GM18858 (cell line): Measurements from ENCODE around the gene ZNF330.
A peak's percentile ranks its signal among the peaks of the same experiment; 100 is the strongest.

Source experiments
- ATAC-seq: cut with Tn5 transposase; IDR thresholded peaks from one replicate; pipeline ENCODE4 v1.9.1; 2021; ENCODE audit not compliant: unreplicated experiment

The ZNF330 gene

DNA sequence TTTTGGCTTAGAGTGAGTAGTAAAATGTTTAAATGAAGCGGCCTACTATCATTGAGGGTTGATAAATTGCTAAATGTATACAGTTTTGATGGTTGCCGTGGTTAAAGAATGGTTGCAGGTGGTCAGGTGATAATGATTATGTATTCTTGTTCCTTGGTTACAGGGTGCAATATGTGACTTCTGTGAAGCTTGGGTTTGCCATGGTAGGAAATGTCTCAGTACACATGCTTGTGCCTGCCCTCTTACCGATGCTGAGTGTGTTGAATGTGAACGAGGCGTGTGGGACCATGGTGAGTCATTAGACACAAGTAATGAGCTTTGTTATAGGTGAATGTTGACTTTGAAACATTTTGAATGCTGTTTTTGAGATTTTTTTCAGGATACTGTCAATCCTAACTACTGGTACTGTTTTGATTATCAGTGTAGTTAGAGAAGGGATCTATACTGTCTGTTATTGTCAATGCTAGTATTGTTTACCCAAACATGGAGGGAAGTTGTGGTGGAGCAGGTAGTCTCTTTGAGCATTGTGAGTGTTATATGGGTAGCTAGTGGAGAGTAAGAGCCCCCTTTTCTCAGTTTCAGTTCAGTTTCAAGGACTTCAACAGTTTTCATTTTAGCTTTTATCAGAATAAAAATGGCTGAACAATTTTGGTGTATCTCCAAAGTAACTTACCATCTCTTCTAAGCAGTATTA is 8.9 kb downstream of the ZNF330 start:
- ATAC-seq = peak; percentile 58

DNA sequence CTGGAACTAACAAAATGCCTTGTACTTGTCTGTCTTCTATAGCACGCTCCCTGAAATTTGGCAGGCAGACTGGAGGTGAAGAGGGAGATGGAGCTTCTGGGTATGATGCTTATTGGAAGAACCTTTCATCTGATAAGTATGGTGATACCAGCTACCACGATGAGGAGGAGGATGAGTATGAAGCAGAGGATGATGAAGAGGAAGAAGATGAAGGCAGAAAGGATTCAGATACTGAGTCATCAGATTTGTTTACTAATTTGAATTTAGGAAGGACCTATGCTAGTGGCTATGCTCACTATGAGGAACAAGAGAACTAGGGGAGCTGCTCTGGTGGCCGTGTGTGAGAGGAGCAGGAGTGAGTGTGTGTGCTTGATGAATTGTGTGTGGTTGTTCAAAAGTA is 13.0 kb downstream of the ZNF330 start:
- ATAC-seq = no peak

DNA sequence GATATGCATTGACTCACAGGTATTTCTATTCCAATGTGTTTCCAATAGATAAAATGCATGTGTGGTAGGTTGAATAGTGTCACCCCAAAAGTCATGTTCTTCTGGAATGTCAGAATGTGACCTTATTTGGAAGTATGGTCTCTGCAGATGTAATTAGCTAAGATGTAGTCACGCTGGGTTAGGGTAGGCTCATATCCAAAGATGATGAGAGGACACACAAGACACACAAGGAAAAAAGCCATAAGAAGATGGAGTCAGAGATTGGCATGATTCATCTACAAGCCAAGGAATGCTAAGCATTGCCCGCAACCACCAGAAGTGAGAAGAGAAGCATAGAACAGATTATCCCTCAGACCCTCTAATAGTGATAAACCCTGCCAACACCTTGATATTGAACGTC is 17.5 kb downstream of the ZNF330 start:
- ATAC-seq = no peak

DNA sequence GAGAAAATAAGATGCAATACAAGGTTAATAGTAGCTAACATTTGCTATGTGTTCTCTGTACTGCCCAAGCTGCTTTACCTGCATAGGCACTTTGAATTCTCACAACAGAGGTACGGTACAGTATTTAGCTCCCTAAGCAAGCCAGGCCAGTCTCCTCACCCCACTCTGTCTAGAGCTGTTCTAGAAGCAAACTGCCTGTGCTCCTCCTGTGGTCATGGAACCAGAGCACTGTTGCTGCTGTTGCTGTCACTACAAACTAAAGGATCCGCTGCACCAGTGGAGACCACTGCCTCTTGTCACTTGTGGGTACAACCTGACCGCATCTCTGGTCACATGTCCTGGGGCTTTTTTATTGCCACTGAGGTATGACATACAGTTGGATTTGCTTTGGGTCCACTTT is 19.6 kb downstream of the ZNF330 start:
- ATAC-seq = no peak

DNA sequence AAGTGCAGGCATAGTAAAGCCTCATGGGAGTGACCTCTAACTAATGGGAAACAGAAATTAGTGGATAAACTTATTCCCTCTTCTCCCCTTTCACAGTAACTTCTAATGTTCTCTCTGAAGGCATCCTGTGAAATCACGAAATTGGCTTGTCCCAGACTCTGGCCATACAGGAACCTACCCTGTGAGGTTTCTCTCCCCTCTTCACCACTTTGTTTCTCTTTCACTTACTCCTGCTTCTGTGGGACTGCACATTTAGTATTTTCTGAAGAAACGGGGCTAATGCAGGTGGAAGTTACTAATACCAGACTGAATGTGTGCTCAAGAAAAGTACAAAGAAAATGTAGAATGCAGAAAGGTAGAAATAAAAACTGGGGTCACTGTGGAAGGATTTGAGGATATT is 20.0 kb downstream of the ZNF330 start:
- no peak for ATAC-seq

DNA sequence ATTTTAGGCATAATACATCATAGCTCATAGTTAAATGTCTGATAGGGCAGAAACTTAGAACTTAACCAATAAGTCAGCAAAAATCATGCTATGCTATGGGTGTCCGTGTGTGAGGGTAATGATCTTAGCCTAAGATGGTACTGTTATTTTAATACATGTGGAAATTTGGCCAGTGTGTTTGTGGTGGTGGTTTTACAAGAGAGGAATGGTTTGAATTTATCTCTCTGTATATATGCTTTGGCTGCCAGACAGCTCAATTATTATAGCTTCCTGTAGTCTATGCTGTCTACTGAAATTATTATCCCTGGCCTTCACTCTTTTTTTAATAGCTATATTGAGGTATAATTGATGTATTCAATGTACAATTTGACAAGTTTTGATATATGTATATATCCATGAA is 21.3 kb downstream of the ZNF330 start:
- ATAC-seq = no peak

DNA sequence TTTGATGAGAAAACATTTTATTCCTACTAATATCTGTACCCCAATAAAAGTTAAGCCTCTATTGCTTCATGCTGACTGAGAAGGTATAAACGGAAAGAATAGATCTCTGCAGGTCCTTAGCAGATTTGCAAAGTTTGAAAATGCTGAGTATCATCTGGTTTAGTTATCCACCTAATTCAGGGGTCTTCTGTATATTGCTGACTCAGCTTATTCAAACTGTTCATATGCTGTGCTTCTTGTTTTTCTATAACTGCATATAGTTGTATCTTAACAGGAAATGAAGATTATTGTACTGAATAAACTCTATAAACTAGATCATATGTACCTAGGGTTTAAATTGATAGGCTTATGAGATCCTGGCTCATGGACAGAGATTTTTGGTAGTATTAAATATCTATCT is 23.7 kb downstream of the ZNF330 start:
- no peak for ATAC-seq

DNA sequence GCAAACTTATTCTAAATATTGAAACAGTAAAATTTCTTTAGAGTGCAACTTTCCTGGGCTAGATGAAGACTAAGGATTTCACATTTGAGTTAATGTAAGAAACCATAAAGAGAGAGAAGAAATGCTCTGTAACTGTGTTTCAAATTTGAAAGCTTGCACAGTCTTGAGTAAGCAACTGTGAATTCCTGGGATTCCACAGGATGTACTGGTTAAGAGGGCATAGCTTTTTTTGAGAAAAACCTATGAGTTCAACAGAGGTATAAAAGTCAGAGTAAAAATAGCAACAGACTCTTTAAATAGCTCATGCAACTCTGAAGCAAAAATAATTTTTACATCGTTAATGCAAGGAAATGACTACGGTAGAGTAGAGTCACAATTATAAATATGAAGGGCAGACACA is 25.5 kb downstream of the ZNF330 start:
- ATAC-seq = no peak

DNA sequence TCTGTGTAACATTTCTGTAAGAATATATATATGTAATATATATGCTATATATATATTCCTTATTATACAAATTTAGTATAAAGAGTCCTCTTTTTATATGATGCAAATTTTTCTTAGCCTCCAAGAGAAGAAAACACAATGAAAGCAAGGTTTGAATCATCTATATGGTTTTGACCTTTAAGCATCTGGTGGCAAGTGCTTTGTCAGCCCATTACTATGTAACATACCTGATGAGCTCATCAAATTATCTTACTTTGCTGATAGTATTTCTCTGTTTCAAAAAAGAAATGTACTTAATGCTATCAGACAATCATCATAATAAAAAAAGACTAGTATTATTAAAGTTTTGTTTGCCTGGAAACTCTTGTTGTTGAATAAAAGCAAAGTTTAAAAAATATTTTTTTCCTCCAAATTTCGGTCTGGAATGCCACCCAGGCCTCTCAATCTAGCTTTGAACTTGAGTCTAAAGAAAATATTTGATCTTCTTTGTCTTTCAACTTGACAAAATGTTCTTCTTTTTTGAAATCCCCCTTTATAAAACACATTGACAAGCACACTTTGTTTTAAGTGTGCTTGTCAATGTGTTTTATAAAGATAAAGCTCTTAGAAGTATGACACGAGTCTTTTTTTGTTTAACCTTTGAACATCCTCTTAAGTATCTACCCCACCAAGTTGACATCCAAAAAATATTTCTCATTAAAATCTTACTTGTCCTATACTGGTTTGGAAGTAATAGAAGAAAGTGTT is 26.2 kb downstream of the ZNF330 start:
- no peak for ATAC-seq

DNA sequence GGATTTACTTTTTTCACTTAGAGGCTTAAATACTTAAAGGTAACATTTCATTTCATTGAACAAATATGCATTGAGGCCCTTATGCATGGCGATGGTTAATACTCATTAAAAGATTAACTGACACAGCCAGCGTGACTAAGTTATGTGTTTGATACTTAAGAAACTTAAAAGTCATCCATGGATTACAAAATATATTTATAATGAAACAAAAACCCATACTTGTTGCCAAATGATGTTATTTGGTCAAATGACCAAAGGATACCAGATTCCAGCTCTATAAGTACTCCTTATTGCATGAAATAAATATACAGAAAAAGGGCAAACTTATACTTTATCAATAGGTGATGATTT is 26.7 kb downstream of the ZNF330 start:
- no peak for ATAC-seq

DNA sequence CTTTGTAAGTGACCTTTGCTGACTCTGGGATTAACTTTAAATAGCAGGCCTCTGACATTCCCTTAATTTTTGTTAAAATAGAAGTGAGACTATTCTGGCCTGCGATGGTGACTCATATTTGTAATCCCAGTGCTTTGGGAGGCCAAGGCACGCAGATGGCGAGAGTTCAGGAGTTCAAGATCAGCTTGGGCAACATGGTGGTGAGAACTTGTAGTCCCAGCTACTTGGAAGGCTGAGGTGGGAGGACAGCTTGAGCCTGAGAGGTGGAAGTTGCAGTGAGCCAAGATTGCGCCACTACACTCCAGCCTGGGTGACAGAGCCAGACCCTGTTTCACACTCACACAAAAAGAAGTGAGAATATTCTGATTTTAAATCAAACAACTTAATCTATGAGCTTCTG is 27.3 kb downstream of the ZNF330 start:
- no peak for ATAC-seq

DNA sequence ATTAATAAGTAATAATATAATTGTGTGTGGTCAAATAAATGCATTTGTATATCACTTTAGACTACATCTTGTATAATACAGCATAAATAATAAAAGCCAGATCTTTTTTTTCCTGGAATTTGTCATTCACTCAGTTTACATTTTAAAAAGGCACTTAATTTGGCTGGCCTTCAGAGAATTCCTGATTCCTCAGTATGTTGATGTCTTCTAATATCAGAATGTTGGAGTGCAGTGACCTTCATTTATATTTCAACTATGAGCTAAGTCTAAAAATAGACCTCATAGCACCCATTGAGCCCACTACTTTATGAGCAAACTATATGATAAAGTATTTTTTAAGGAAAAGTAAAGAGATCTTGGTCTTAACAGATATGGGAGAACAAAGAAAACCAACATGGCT is 27.8 kb downstream of the ZNF330 start:
- ATAC-seq = no peak

DNA sequence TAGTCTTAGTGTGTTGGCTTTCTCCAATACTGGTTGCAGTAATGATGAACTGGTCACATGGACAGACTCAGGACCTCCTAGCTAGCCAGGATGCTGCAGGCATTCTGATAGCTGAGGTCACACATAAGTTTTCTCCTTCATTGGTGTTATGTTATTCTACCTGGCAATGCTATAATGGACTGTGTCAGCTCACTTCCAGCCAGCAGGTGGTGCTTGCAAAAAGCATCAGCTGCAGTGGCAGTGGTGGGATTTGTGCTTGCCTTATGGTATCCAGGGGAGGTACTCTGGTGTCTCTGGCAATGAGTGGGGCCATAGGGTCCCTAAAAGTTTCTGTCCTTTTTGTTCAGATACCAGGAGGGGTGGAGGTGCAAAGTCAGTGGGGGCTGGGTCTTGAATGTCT is 33.6 kb downstream of the ZNF330 start:
- no peak for ATAC-seq

DNA sequence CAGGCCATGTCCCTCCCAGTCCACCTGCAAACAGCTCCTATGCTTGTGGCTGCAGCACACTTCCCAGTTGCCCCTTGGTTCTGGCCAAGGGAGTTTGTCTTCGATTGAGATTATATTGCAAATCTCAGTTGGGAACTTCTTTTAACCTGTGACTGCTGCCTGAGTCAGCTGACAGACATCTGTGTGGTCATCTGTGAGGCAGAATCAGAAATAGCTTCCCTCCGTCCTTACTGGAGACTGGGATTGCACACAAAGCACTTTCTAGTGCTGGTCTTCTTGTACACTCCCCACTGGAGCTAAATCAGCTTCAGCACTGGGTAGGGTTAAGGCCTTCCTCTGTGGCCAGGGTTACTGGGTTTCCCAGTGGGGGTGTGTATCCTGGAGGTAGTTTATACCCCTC is 34.3 kb downstream of the ZNF330 start:
- ATAC-seq = no peak

DNA sequence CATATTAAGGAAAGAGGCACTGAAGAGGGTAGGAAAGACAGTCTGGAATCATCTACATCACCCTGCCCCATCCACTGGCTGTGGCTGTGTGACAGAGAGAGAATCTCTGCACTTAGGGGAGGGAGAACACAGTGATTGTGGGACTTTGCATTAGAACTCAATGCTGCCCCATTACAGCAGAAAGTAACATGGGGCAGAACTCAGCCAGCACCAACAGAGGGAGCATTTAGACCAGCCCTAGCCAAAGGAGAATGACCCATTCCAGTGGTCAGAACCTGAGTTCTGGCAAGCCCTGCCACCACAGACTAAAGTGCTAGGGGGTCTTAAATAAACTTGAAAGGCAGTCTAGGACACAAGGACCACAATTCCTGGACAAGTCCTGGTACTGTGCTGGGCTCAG is 37.9 kb downstream of the ZNF330 start:
- no peak for ATAC-seq

DNA sequence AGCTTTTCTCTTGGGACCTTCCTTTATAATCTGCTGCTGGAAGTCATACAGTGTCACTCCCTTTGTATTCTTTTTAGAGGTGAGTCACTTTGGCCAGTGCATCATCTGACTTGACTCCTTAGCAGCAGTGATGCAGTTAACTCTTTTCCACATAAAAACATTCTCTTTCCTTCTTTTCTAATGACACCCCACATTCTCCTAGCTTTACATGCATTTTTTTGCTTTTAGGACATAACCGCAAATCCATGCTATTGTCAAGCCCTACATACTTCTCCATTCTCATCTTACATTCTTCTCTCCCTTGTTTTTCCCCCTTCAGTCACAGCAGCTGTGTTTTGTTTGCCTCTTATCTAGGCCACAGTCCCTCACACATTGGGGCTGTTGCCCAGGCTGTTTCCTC is 55.1 kb downstream of the ZNF330 start:
- ATAC-seq = no peak

DNA sequence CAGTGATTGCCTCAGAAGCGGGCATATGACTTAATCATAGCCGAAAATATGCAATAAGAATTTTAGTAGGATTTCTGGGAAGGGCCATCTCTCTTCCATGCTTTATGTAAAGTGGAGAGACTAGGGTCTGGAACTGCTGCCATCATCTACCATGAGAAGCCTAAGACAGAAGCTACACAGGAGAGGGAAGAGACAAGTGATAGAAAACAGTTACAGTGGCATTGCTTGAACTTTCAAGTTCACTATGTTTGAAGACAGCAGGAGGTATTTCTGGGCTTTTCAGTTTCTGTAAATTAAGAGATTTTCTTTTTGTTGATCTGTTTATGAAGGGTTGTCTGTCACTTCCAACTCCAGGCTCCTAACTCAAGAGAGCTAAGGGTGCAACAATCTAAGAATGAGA is 62.5 kb downstream of the ZNF330 start:
- no peak for ATAC-seq

DNA sequence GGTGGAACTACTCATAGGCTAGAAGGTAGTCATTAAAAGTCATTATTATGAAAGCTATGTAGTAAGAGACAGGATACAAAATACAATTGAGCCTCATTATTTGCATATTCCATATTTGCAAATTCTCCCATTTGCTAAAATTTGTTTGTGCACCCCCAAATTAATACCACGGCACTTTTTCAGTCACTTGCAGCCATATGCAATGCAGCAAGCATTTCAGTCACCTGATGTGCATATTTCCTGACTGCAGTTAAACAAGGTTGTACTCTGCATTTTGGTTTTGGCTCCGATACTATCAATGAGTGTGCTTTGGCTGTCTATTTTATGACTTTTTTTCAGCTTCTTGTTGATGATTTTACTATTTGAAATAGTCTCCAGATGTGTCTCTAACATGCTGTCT is 62.9 kb downstream of the ZNF330 start:
- ATAC-seq = no peak
